Stomach (tissue), 9 donors: Measurements from ENCODE around the gene PPP3R1. TPM values are rescaled to one million over a fixed set of nuclear protein-coding genes. Genes with fewer than 3 reads are reported as not detected.

ENCODE experiments used
- DNase-seq, 2 donors: peaks; one replicate each; pipeline versions ENCODE4 v3.0.0 to v3.0.0-alpha.2; 2013 to 2019
- H3K27ac ChIP-seq, 5 donors: fragments of 200-600 bp in 4 of 5; sonication (generic) in 4 of 5; one replicate each; pipeline ENCODE4 v1.5.1; 2013 to 2019; ENCODE audit warnings: mild to moderate bottlenecking in 1 of 5, moderate library complexity in 1 of 5
- H3K27me3 ChIP-seq, 3 donors: fragments of 200-600 bp; sonication (generic); one replicate each; pipeline ENCODE4 v1.5.1; 2017 to 2019; ENCODE audit warnings: mixed run types in 1 of 3
- H3K36me3 ChIP-seq, 4 donors: fragments of 200-600 bp; sonication (generic); 1 replicate in 3 of 4; 2 replicates in 1 of 4; pipeline ENCODE4 v1.5.1; 2016 to 2019
- H3K4me1 ChIP-seq, 4 donors: fragments of 200-600 bp; sonication (generic); one replicate each; pipeline ENCODE4 v1.5.1; 2016 to 2019
- H3K4me3 ChIP-seq, 4 donors: fragments of 200-600 bp; sonication (generic) in 3 of 4; one replicate each; pipeline ENCODE4 v1.5.1; 2016 to 2019; ENCODE audit warnings: mild to moderate bottlenecking in 1 of 4
- H3K9me3 ChIP-seq, 4 donors: fragments of 200-600 bp; sonication (generic); one replicate each; pipeline ENCODE4 v1.5.1; 2016 to 2019
- CTCF ChIP-seq, 7 experiments: fragments of 450-650 bp in 4 of 7; fragments of 200-600 bp in 3 of 7; sonication (generic) in 3 of 7; IDR thresholded peaks; one replicate each; pipeline ENCODE4 v1.5.1; 2016 to 2019; ENCODE audit warnings: antibody characterized with exemption in 7 of 7, control low read depth in 2 of 7, mild to moderate bottlenecking in 1 of 7
- EP300 ChIP-seq: sonication (generic); formaldehyde crosslinking; IDR thresholded peaks from one replicate; pipeline ENCODE4 v1.6.1; 2017; ENCODE audit warnings: antibody characterized with exemption
- POLR2A ChIP-seq, 4 donors: fragments of 450-650 bp; IDR thresholded peaks; one replicate each; pipeline ENCODE4 v1.6.1; 2016; ENCODE audit warnings: antibody characterized with exemption in 4 of 4, control low read depth in 2 of 4, mild to moderate bottlenecking in 1 of 4, moderate library complexity in 1 of 4
- POLR2AphosphoS5 ChIP-seq, 3 donors: sonication (generic); formaldehyde crosslinking; IDR thresholded peaks; one replicate each; pipeline ENCODE4 v1.6.1; 2016; ENCODE audit warnings: antibody characterized with exemption in 3 of 3
- WGBS, 5 donors: extraction: QIAGEN DNeasy Blood & Tissue Kit in 3 of 5; methylation state at CpG; one replicate each; pipeline versions ENCODE4 v1.1.5 to v1.1.7; 2013 to 2018; 5-methylcytosine and 5-hydroxymethylcytosine counted together
- intact Hi-C: fragments of 100-400 bp; cut with DNase I; formaldehyde crosslinking; loops from one replicate; pipeline ENCODE4 v1.15.1; 2023; ENCODE audit warnings: low total_unique reads
- polyA plus RNA-seq, 3 donors: library from polyadenylated mRNA; stranded (reverse); fragments of 200-250 nt; gene quantifications; one replicate each; pipeline ENCODE4 v1.2.3, GENCODE V29; 2013
- total RNA-seq, 5 donors: library from RNA; depleted of rRNA; stranded (reverse); fragments of >200 nt; gene quantifications; one replicate each; pipeline versions ENCODE4 v1.1.0 to v1.2.3, GENCODE V29; 2014 to 2016
- donor health status: healthy with polysubstance abuse.
- donor health status: Bipolar disorder and iron deficiency.
- donor health status: healthy.

Gene PPP3R1
- total and polyA plus RNA-seq, 8 donors = 1.2 to 65.7 (median 19.8) TPM

- H3K27ac ChIP-seq = peak overlapping the region in 2 of 5 donors; percentile 12 to 24
- TF ChIP-seq CTCF (IDR thresholded peaks at IDR 0.05) (no peak), POLR2AphosphoS5 (IDR thresholded peaks at IDR 0.05) (no peak), EP300 (no peak), POLR2A (IDR thresholded peaks at IDR 0.05) (no peak)
- H3K36me3 ChIP-seq = no peaks in the 10 kb centered on the region
- peaks cover 10 to 41% (median 18%) of the 10 kb centered on the region in 4 donors for H3K4me1 ChIP-seq
- no peak for DNase-seq
- intact Hi-C loops = no loop called here
- WGBS, 5 donors = 53 to 71% (median 68%) methylated on average over 3 of the region's 3 CpGs
- no peaks in the 10 kb centered on the region for H3K27me3 ChIP-seq
- no peak overlapping the region for H3K4me3 ChIP-seq
- H3K9me3 ChIP-seq = no peaks in the 10 kb centered on the region
These were observed 99.5 kb downstream of the PPP3R1 start for GRCh38 chr2:68152681-68153347.

- H3K9me3 ChIP-seq = no peaks in the 10 kb centered on the region
- peaks cover 0 to under 1% (median 0%) of the 10 kb centered on the region in 4 donors for H3K36me3 ChIP-seq
- no peak overlapping the region for H3K27ac ChIP-seq
- DNase-seq = no peak
- TF ChIP-seq POLR2AphosphoS5 (IDR thresholded peaks at IDR 0.05) (no peak), EP300 (no peak), CTCF (IDR thresholded peaks at IDR 0.05) (no peak), POLR2A (IDR thresholded peaks at IDR 0.05) (no peak)
- H3K4me3 ChIP-seq = no peak overlapping the region
- intact Hi-C loops = no loop called here
- H3K4me1 ChIP-seq = peaks cover under 1 to 33% (median 9%) of the 10 kb centered on the region in 4 donors
- no peaks in the 10 kb centered on the region for H3K27me3 ChIP-seq
These were observed 101.3 kb downstream of the PPP3R1 start for GRCh38 chr2:68151037-68151436.

GRCh38 chr2:68141875-68142274, 110.5 kb downstream of the PPP3R1 start:
- H3K4me1 ChIP-seq = no peaks in the 10 kb centered on the region
- intact Hi-C loops = no loop called here
- 91 to 98% (median 94%) methylated on average over 2 of the region's 2 CpGs for WGBS, 5 donors
- no peaks in the 10 kb centered on the region for H3K9me3 ChIP-seq
- H3K27ac ChIP-seq = no peak overlapping the region
- no peak overlapping the region for H3K4me3 ChIP-seq
- TF ChIP-seq POLR2AphosphoS5 (IDR thresholded peaks at IDR 0.05) (no peak), POLR2A (IDR thresholded peaks at IDR 0.05) (no peak), CTCF (IDR thresholded peaks at IDR 0.05) (no peak), EP300 (no peak)
- peaks cover 2 to 38% (median 24%) of the 10 kb centered on the region in 4 donors for H3K36me3 ChIP-seq
- H3K27me3 ChIP-seq = no peaks in the 10 kb centered on the region
- no peak for DNase-seq

GRCh38 chr2:68135448-68136320, 116.6 kb downstream of the PPP3R1 start:
- Histone ChIP-seq H3K36me3 (peaks cover 5 to 67% (median 55%) of the 10 kb centered on the region in 4 donors), H3K27ac (no peak overlapping the region), H3K4me1 (no peaks in the 10 kb centered on the region), H3K4me3 (no peak overlapping the region), H3K9me3 (no peaks in the 10 kb centered on the region), H3K27me3 (no peaks in the 10 kb centered on the region)
- TF ChIP-seq EP300 (no peak), CTCF (IDR thresholded peaks at IDR 0.05) (no peak), POLR2AphosphoS5 (IDR thresholded peaks at IDR 0.05) (no peak), POLR2A (IDR thresholded peaks at IDR 0.05) (no peak)
- WGBS, 5 donors = 42 to 55% (median 54%) methylated on average over 7 of the region's 7 CpGs
- intact Hi-C loops = no loop called here
- peak in 1 of 2 donors; percentile 12 for DNase-seq
